HepG2 (cell line): ENCODE data around the gene FRMD8. TPM values are rescaled to one million over a fixed set of nuclear protein-coding genes. Genes with fewer than 3 reads are reported as not detected.

Source experiments
- ATF4 ChIP-seq, 2 experiments: fragments of 450-650 bp in 1 of 2; sonication (generic) in 1 of 2; formaldehyde crosslinking; IDR thresholded peaks; 2 replicates each; pipeline versions ENCODE4 v1.5.0 to v1.8.0; 2020 to 2022; ENCODE audit warnings: mild to moderate bottlenecking in 1 of 2, missing genetic modification reagents in 1 of 2
- DZIP1 ChIP-seq: sonication (generic); formaldehyde crosslinking; IDR thresholded peaks from 2 replicates; pipeline ENCODE4 v1.5.0; 2020; ENCODE audit warnings: mild to moderate bottlenecking, missing genetic modification reagents
- E2F5 ChIP-seq: sonication (generic); formaldehyde crosslinking; conservative IDR thresholded peaks from 2 replicates; pipeline ENCODE4 v1.4.0; 2020; ENCODE audit warnings: missing genetic modification reagents
- EP300 ChIP-seq, 3 experiments: sonication (generic) in 1 of 3; formaldehyde crosslinking in 1 of 3; IDR thresholded peaks; 2 replicates each; pipeline versions ENCODE4 v1.5.1 to v1.6.1; 2011 to 2020; ENCODE audit warnings: low read depth in 2 of 3, low read length in 2 of 3, borderline replicate concordance in 1 of 3, improper control_type of control experiment in 1 of 3, mild to moderate bottlenecking in 1 of 3, missing genetic modification reagents in 1 of 3, moderate library complexity in 1 of 3
- FOXJ3 ChIP-seq: sonication (generic); formaldehyde crosslinking; IDR thresholded peaks from 2 replicates; pipeline ENCODE4 v1.4.0; 2020; ENCODE audit warnings: missing genetic modification reagents, mild to moderate bottlenecking, borderline replicate concordance
- HOXA7 ChIP-seq: sonication (generic); formaldehyde crosslinking; IDR thresholded peaks from 2 replicates; pipeline ENCODE4 v1.8.1; 2022; ENCODE audit warnings: mild to moderate bottlenecking, missing genetic modification reagents, moderate library complexity
- MBD4 ChIP-seq: IDR thresholded peaks from 2 replicates; pipeline ENCODE4 v1.6.1; 2012; ENCODE audit warnings: low read length, inconsistent platforms, borderline replicate concordance
- NR2F2 ChIP-seq: IDR thresholded peaks from 2 replicates; pipeline ENCODE4 v1.6.1; 2012; ENCODE audit warnings: low read depth, inconsistent platforms, borderline replicate concordance
- RXRB ChIP-seq: IDR thresholded peaks from 2 replicates; pipeline ENCODE4 v1.6.1; 2016; ENCODE audit warnings: borderline replicate concordance, missing genetic modification reagents, missing compliant biosample characterization
- SATB2 ChIP-seq: sonication (generic); formaldehyde crosslinking; IDR thresholded peaks from 2 replicates; pipeline ENCODE4 v1.5.0; 2020; ENCODE audit warnings: missing genetic modification reagents
- SNAPC2 ChIP-seq: sonication (generic); formaldehyde crosslinking; IDR thresholded peaks from 2 replicates; pipeline ENCODE4 v1.8.1; 2022; ENCODE audit warnings: mild to moderate bottlenecking, missing genetic modification reagents
- TEF ChIP-seq: sonication (generic); formaldehyde crosslinking; IDR thresholded peaks from 2 replicates; pipeline ENCODE4 v1.5.0; 2020; ENCODE audit warnings: missing genetic modification reagents
- TIGD3 ChIP-seq: sonication (generic); formaldehyde crosslinking; IDR thresholded peaks from 2 replicates; pipeline ENCODE4 v1.5.1; 2020; ENCODE audit warnings: mild to moderate bottlenecking, missing genetic modification reagents, borderline replicate concordance
- TOPORS ChIP-seq: sonication (generic); formaldehyde crosslinking; IDR thresholded peaks from 2 replicates; pipeline ENCODE4 v1.8.0; 2023; ENCODE audit warnings: mild to moderate bottlenecking, missing genetic modification reagents
- YEATS4 ChIP-seq: sonication (generic); formaldehyde crosslinking; IDR thresholded peaks from 2 replicates; pipeline ENCODE4 v1.4.0; 2020; ENCODE audit warnings: missing genetic modification reagents, borderline replicate concordance
- ZMAT5 ChIP-seq: sonication (generic); formaldehyde crosslinking; IDR thresholded peaks from 2 replicates; pipeline ENCODE4 v1.5.0; 2020; ENCODE audit warnings: mild to moderate bottlenecking, low read depth, missing genetic modification reagents, borderline replicate concordance
- ZNF296 ChIP-seq: sonication (generic); formaldehyde crosslinking; conservative IDR thresholded peaks from 2 replicates; pipeline ENCODE4 v1.5.0; 2020; ENCODE audit warnings: mild to moderate bottlenecking, missing genetic modification reagents
- ZNF382 ChIP-seq: sonication (generic); formaldehyde crosslinking; IDR thresholded peaks from 2 replicates; pipeline ENCODE4 v1.5.0; 2020; ENCODE audit warnings: missing genetic modification reagents, mild to moderate bottlenecking, borderline replicate concordance
- ZNF446 ChIP-seq: sonication (generic); formaldehyde crosslinking; IDR thresholded peaks from 2 replicates; pipeline ENCODE4 v1.5.0; 2020; ENCODE audit warnings: mild to moderate bottlenecking, missing genetic modification reagents
- ZNF496 ChIP-seq: sonication (generic); formaldehyde crosslinking; IDR thresholded peaks from 2 replicates; pipeline ENCODE4 v1.8.1; 2023; ENCODE audit warnings: mild to moderate bottlenecking, moderate library complexity, missing genetic modification reagents; ENCODE audit not compliant: insufficient replicate concordance
- ZNF577 ChIP-seq: sonication (generic); formaldehyde crosslinking; IDR thresholded peaks from 2 replicates; pipeline ENCODE4 v1.4.0; 2020; ENCODE audit warnings: mild to moderate bottlenecking, low read depth, missing genetic modification reagents, borderline replicate concordance
- polyA plus RNA-seq, 8 experiments: library from polyadenylated mRNA; depleted of rRNA in 3 of 8; stranded (reverse) in 7 of 8; unstranded in 1 of 8; fragments of >200 nt; fragmentation: Illumina TruSeq in 4 of 8; extraction: Trizol in 4 of 8; gene quantifications; 2 replicates each; pipeline versions ENCODE4 v1.2.1 to v1.2.3, GENCODE V29; 2011 to 2016; ENCODE audit warnings: low read depth in 4 of 8, missing spikeins in 1 of 8, mixed read lengths in 1 of 8; ENCODE audit not compliant: insufficient read depth in 1 of 8
- total RNA-seq, 5 experiments: library from RNA; depleted of rRNA; stranded (reverse); fragments of >200 nt; fragmentation: Illumina TruSeq; extraction: Trizol; gene quantifications; 2 replicates each; pipeline ENCODE4 v1.2.3, GENCODE V29; 2016; ENCODE audit warnings: low read depth in 1 of 5

Gene FRMD8
- total and polyA plus RNA-seq, 2 of the 13 experiments (the other 11 are each of a cell fraction or from before 2014, with no cell fraction given), result 5.8 to 20.6 TPM

GRCh38 chr11:65421794-65422632 is 35.6 kb downstream of the FRMD8 start (continued):
- TF ChIP-seq TEF (CRISPR knock-in tag) (no peak), NR2F2 (no peak), E2F5 (peak; percentile 25; the same call in 1 of the 2 replicates), ATF4 (CRISPR knock-in tag; IDR thresholded peaks at IDR 0.05) (no peak), ZNF296 (CRISPR knock-in tag) (0 out of 2 replicates have a peak, but pooled peaks have one; percentile 24), FOXJ3 (CRISPR knock-in tag) (no peak), EP300 (IDR thresholded peaks at IDR 0.05; ENCODE audit: low read depth in 2 of 2, low read length in 2 of 2) (peak; percentile 60 to 81; a peak in 3 of 4 replicates), EP300 (CRISPR knock-in tag; IDR thresholded peaks at IDR 0.05; ENCODE audit: borderline replicate concordance) (no peak), ZNF496 (CRISPR knock-in tag) (no peak), HOXA7 (CRISPR knock-in tag) (no peak), ZNF446 (CRISPR knock-in tag) (peak; percentile 59), ZNF382 (CRISPR knock-in tag) (no peak), TIGD3 (CRISPR knock-in tag) (no peak), DZIP1 (CRISPR knock-in tag) (peak; percentile 76; the same call in 1 of the 2 replicates), MBD4 (no peak), RXRB (CRISPR knock-in tag) (peak; percentile 93), YEATS4 (CRISPR knock-in tag) (peak; percentile 62; the same call in 1 of the 2 replicates), SATB2 (no peak), SNAPC2 (CRISPR knock-in tag) (no peak), ZMAT5 (CRISPR knock-in tag) (no peak), TOPORS (CRISPR knock-in tag) (no peak), ZNF577 (CRISPR knock-in tag) (no peak)
